ENCODE results near the gene MITF.

The MITF gene

DNA sequence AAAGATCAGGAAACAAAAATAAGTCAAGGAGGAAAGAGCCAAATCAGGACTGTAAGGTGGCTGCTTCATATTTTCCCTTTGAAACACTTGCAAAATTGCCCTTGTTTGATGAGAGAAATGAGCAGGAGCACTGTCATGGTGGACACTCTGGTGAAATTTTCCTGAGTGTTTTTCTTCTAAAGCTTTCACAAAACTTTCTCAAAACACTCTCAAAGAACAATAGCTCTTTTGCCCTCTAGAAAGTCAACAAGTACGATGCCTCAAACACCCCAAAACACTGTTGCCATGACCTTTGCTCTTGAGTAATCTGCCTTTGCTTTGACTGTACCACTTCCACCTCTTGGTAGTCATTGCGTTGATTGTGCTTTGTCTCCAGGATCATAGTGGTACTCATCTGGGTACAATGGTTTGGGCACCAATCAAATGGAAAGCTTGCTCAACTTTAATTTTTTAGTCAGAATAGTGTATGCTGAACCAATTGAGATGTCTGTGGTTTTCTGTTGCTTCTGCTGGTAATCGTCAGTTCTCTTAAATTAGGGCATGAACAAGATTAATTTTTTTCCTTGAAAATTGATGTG, 13.2 kb upstream of the MITF start:
- H3K9ac ChIP-seq (ENCODE audit: low read length), result no peak overlapping the region
- H3K27me3 ChIP-seq (ENCODE audit: low read depth, low read length), result no peaks in the 10 kb centered on the region
- H3K79me2 ChIP-seq (ENCODE audit: low read length), result no peaks in the 10 kb centered on the region
- no peaks in the 10 kb centered on the region for H4K20me1 ChIP-seq (ENCODE audit: insufficient read depth, low read length)
- no peaks in the 10 kb centered on the region for H3K36me3 ChIP-seq (replicated peaks; ENCODE audit: low read depth, low read length)
- TF ChIP-seq, protein P1, sequence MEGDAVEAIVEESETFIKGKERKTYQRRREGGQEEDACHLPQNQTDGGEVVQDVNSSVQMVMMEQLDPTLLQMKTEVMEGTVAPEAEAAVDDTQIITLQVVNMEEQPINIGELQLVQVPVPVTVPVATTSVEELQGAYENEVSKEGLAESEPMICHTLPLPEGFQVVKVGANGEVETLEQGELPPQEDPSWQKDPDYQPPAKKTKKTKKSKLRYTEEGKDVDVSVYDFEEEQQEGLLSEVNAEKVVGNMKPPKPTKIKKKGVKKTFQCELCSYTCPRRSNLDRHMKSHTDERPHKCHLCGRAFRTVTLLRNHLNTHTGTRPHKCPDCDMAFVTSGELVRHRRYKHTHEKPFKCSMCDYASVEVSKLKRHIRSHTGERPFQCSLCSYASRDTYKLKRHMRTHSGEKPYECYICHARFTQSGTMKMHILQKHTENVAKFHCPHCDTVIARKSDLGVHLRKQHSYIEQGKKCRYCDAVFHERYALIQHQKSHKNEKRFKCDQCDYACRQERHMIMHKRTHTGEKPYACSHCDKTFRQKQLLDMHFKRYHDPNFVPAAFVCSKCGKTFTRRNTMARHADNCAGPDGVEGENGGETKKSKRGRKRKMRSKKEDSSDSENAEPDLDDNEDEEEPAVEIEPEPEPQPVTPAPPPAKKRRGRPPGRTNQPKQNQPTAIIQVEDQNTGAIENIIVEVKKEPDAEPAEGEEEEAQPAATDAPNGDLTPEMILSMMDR (IDR thresholded peaks at IDR 0.05; ENCODE audit: low read depth, low read length), result no peak
- TF ChIP-seq EZH2phosphoT487 (IDR thresholded peaks at IDR 0.05; ENCODE audit: low read depth), result no peak
- no peak overlapping the region for H3K27ac ChIP-seq (ENCODE audit: low read length)
- H3K9me3 ChIP-seq (ENCODE audit: insufficient read depth, low read length), result no peaks in the 10 kb centered on the region
- H2AFZ ChIP-seq (ENCODE audit: low read depth, low read length), result no peak overlapping the region
- H3K4me2 ChIP-seq (ENCODE audit: low read length), result no peak overlapping the region
- no peaks in the 10 kb centered on the region for H3K4me1 ChIP-seq (ENCODE audit: low read length)
- H3K4me3 ChIP-seq (ENCODE audit: low read length), result no peak overlapping the region

- H3K4me1 ChIP-seq (ENCODE audit: low read length), result no peaks in the 10 kb centered on the region
- no peak overlapping the region for H3K4me3 ChIP-seq (ENCODE audit: low read length)
- H2AFZ ChIP-seq (ENCODE audit: low read depth, low read length), result no peak overlapping the region
- TF ChIP-seq, protein P1 (IDR thresholded peaks at IDR 0.05; ENCODE audit: low read depth, low read length), result no peak
- no peak for TF ChIP-seq EZH2phosphoT487 (IDR thresholded peaks at IDR 0.05; ENCODE audit: low read depth)
- H3K27ac ChIP-seq (ENCODE audit: low read length), result no peak overlapping the region
- H4K20me1 ChIP-seq (ENCODE audit: insufficient read depth, low read length), result no peaks in the 10 kb centered on the region
- H3K27me3 ChIP-seq (ENCODE audit: low read depth, low read length), result no peaks in the 10 kb centered on the region; the same call in 1 of the 2 replicates
- H3K9me3 ChIP-seq (ENCODE audit: insufficient read depth, low read length), result no peaks in the 10 kb centered on the region
- no peak overlapping the region for H3K9ac ChIP-seq (ENCODE audit: low read length)
- H3K4me2 ChIP-seq (ENCODE audit: low read length), result no peak overlapping the region
- no peaks in the 10 kb centered on the region for H3K36me3 ChIP-seq (replicated peaks; ENCODE audit: low read depth, low read length)
- no peaks in the 10 kb centered on the region for H3K79me2 ChIP-seq (ENCODE audit: low read length)
Measured at GRCh38 chr3:69729147-69729919, 9.9 kb upstream of the MITF start.

DNA sequence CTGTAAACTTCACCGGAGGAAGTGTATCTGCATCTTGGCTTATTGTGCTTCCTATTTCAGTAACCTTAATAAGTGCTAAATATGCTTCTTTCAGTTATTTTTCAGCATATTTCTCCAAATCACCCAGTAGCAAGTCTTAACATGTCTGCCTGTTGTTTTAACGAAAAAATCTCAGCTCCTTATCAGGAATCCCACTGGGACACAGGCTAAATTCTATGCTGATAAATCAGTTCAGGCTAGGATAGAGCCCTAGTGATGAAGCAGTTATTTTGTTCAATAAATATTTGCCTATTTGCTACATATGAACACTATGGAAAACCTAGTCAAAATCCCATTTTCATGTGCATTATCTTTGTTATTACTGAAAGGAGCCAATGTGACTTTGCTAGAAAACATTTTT, 8.2 kb upstream of the MITF start:
- Histone ChIP-seq H3K4me3 (ENCODE audit: low read length) (no peak overlapping the region), H3K79me2 (ENCODE audit: low read length) (no peaks in the 10 kb centered on the region), H3K4me2 (ENCODE audit: low read length) (no peak overlapping the region), H2AFZ (ENCODE audit: low read depth, low read length) (no peak overlapping the region), H3K27ac (ENCODE audit: low read length) (no peak overlapping the region), H3K27me3 (ENCODE audit: low read depth, low read length) (peaks cover 2% of the 10 kb centered on the region; the same call in 1 of the 2 replicates), H3K4me1 (ENCODE audit: low read length) (no peaks in the 10 kb centered on the region), H4K20me1 (ENCODE audit: insufficient read depth, low read length) (no peaks in the 10 kb centered on the region), H3K36me3 (replicated peaks; ENCODE audit: low read depth, low read length) (no peaks in the 10 kb centered on the region), H3K9ac (ENCODE audit: low read length) (no peak overlapping the region), H3K9me3 (ENCODE audit: insufficient read depth, low read length) (no peaks in the 10 kb centered on the region)
- no peak for TF ChIP-seq EZH2phosphoT487 (IDR thresholded peaks at IDR 0.05; ENCODE audit: low read depth)
- TF ChIP-seq, protein P1 (IDR thresholded peaks at IDR 0.05; ENCODE audit: low read depth, low read length), result no peak

GRCh38 chr3:69735893-69736292, 3.4 kb upstream of the MITF start:
- Histone ChIP-seq H3K4me3 (ENCODE audit: low read length) (no peak overlapping the region), H4K20me1 (ENCODE audit: insufficient read depth, low read length) (no peaks in the 10 kb centered on the region), H3K9ac (ENCODE audit: low read length) (no peak overlapping the region), H3K27ac (ENCODE audit: low read length) (no peak overlapping the region), H3K36me3 (replicated peaks; ENCODE audit: low read depth, low read length) (no peaks in the 10 kb centered on the region), H2AFZ (ENCODE audit: low read depth, low read length) (no peak overlapping the region), H3K27me3 (ENCODE audit: low read depth, low read length) (peaks cover 2% of the 10 kb centered on the region; the same call in 1 of the 2 replicates), H3K9me3 (ENCODE audit: insufficient read depth, low read length) (no peaks in the 10 kb centered on the region), H3K4me2 (ENCODE audit: low read length) (no peak overlapping the region), H3K4me1 (ENCODE audit: low read length) (no peaks in the 10 kb centered on the region), H3K79me2 (ENCODE audit: low read length) (no peaks in the 10 kb centered on the region)
- TF ChIP-seq, protein P1 (IDR thresholded peaks at IDR 0.05; ENCODE audit: low read depth, low read length), result no peak
- no peak for TF ChIP-seq EZH2phosphoT487 (IDR thresholded peaks at IDR 0.05; ENCODE audit: low read depth)
